ENCODE results near the gene PRLR. TPM values are rescaled to one million over a fixed set of nuclear protein-coding genes. Genes with fewer than 3 reads are reported as not detected.

Gene PRLR
- total RNA-seq, 3 donors from 2014 or later (not counting 1 experiment from before 2014, with no cell fraction given), result 0.05 to 0.16 (median 0.09) TPM

DNA sequence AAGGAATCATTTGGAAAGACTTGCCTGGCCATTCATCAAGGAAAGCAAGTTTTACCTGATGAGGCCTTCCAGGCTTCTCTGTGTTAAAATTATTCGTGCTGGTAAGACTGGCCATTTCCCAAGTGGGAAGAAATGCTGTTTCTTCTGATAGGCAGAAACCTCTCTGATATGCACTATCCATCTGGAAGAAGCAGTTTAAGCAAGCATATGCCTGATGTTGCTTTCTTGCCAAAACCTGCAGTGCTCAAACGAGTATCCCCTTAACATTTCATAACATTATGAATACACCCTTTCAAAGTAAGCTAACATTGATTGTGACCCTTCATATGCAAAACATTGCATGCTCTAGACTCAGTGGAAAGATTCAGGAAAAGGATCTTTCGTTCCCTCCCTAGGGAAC, 36.0 kb upstream of the PRLR start:
- DNase-seq (no peak), ATAC-seq (no peak)
- Mint-ChIP-seq H3K27ac (no peak overlapping the region), H3K9me3 (peaks cover 3 to 5% of the 10 kb centered on the region in 2 donors), H3K27me3 (ENCODE audit: low read depth in 2 of 2) (no peaks in the 10 kb centered on the region), H3K4me1 (no peaks in the 10 kb centered on the region), H3K36me3 (no peaks in the 10 kb centered on the region), H3K4me3 (no peak overlapping the region)
- H3K4me3 ChIP-seq (ENCODE audit: low read length), result no peak overlapping the region
- no peaks in the 10 kb centered on the region for H3K4me1 ChIP-seq (ENCODE audit: control insufficient read depth, insufficient read depth, low read length)
- TF ChIP-seq CTCF (IDR thresholded peaks at IDR 0.05), result no peak
- no peaks in the 10 kb centered on the region for H3K36me3 ChIP-seq (ENCODE audit: control insufficient read depth, insufficient read depth, low read length)
- no peaks in the 10 kb centered on the region for H3K27me3 ChIP-seq (ENCODE audit: control insufficient read depth, insufficient read depth, low read length)
- no peaks in the 10 kb centered on the region for H3K9me3 ChIP-seq (ENCODE audit: control insufficient read depth, insufficient read depth, low read length)
- 54% methylated on average over 2 of the region's 3 CpGs for WGBS (ENCODE audit: insufficient coverage)
- H3K27ac ChIP-seq (ENCODE audit: low read length), result no peak overlapping the region
- intact Hi-C loops (cut with micrococcal nuclease), result no loop called here

- peaks cover 7 to 9% of the 10 kb centered on the region in 2 donors for H3K9me3 Mint-ChIP-seq
- WGBS (ENCODE audit: insufficient coverage), result no CpG with 5 or more reads among the region's 2 CpGs
- no peak overlapping the region for H3K4me3 Mint-ChIP-seq
- H3K27ac ChIP-seq (ENCODE audit: low read length), result no peak overlapping the region
- no peak for ATAC-seq
- H3K4me1 ChIP-seq (ENCODE audit: control insufficient read depth, insufficient read depth, low read length), result no peaks in the 10 kb centered on the region
- H3K27me3 Mint-ChIP-seq (ENCODE audit: low read depth in 2 of 2), result no peaks in the 10 kb centered on the region
- no peak for TF ChIP-seq CTCF (IDR thresholded peaks at IDR 0.05)
- no peaks in the 10 kb centered on the region for H3K9me3 ChIP-seq (ENCODE audit: control insufficient read depth, insufficient read depth, low read length)
- no peak overlapping the region for H3K4me3 ChIP-seq (ENCODE audit: low read length)
- DNase-seq, result no peak
- no peak overlapping the region for H3K27ac Mint-ChIP-seq
- no peaks in the 10 kb centered on the region for H3K4me1 Mint-ChIP-seq
- H3K36me3 ChIP-seq (ENCODE audit: control insufficient read depth, insufficient read depth, low read length), result no peaks in the 10 kb centered on the region
- no peaks in the 10 kb centered on the region for H3K27me3 ChIP-seq (ENCODE audit: control insufficient read depth, insufficient read depth, low read length)
- intact Hi-C loops (cut with micrococcal nuclease), result no loop called here
- H3K36me3 Mint-ChIP-seq, result no peaks in the 10 kb centered on the region
Observed at GRCh38 chr5:35264509-35264908, 34.2 kb upstream of the PRLR start.

- WGBS (ENCODE audit: insufficient coverage), result 73% methylated on average over 2 of the region's 2 CpGs
- no peak overlapping the region for H3K4me3 ChIP-seq (ENCODE audit: low read length)
- no peak overlapping the region for H3K27ac ChIP-seq (ENCODE audit: low read length)
- no peaks in the 10 kb centered on the region for H3K4me1 ChIP-seq (ENCODE audit: control insufficient read depth, insufficient read depth, low read length)
- intact Hi-C loops (cut with micrococcal nuclease), result no loop called here
- Mint-ChIP-seq H3K36me3 (no peaks in the 10 kb centered on the region), H3K4me1 (no peaks in the 10 kb centered on the region), H3K27ac (no peak overlapping the region), H3K4me3 (no peak overlapping the region), H3K9me3 (peaks cover 4 to 11% of the 10 kb centered on the region in 2 donors), H3K27me3 (ENCODE audit: low read depth in 2 of 2) (no peaks in the 10 kb centered on the region)
- no peaks in the 10 kb centered on the region for H3K27me3 ChIP-seq (ENCODE audit: control insufficient read depth, insufficient read depth, low read length)
- H3K9me3 ChIP-seq (ENCODE audit: control insufficient read depth, insufficient read depth, low read length), result no peaks in the 10 kb centered on the region
- TF ChIP-seq CTCF (IDR thresholded peaks at IDR 0.05), result no peak
- H3K36me3 ChIP-seq (ENCODE audit: control insufficient read depth, insufficient read depth, low read length), result no peaks in the 10 kb centered on the region
- ATAC-seq (no peak), DNase-seq (no peak)
Observed at GRCh38 chr5:35263266-35263877, 33.1 kb upstream of the PRLR start.

DNA sequence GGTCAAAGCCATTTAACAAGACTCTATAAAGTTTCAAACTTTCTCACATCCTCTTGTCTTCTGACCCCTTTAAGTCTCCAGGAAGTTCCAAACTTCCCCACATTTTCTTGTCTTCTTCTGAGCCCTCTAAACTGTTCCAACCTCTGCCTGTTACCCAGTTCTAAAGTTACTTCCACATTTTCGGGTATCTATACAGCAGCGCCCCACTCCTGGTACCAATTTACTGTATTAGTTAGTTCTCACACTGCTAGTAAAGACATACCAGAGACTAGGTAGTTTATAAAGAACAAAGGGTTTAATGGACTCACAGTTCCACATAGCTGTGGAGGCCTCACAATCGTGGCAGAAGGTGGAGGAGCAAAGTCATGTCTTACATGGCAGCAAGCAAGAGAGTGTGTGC, 23.3 kb upstream of the PRLR start:
- Mint-ChIP-seq H3K36me3 (no peaks in the 10 kb centered on the region), H3K9me3 (peaks cover 6 to 14% of the 10 kb centered on the region in 2 donors), H3K27ac (no peak overlapping the region), H3K4me1 (no peaks in the 10 kb centered on the region), H3K4me3 (no peak overlapping the region), H3K27me3 (ENCODE audit: low read depth in 2 of 2) (no peaks in the 10 kb centered on the region)
- WGBS (ENCODE audit: insufficient coverage), result 77% methylated on average over 2 of the region's 3 CpGs
- peaks cover 12% of the 10 kb centered on the region for H3K9me3 ChIP-seq (ENCODE audit: control insufficient read depth, insufficient read depth, low read length)
- ATAC-seq (no peak), DNase-seq (no peak)
- no peaks in the 10 kb centered on the region for H3K27me3 ChIP-seq (ENCODE audit: control insufficient read depth, insufficient read depth, low read length)
- no peaks in the 10 kb centered on the region for H3K4me1 ChIP-seq (ENCODE audit: control insufficient read depth, insufficient read depth, low read length)
- intact Hi-C loops (cut with micrococcal nuclease), result no loop called here
- no peak overlapping the region for H3K4me3 ChIP-seq (ENCODE audit: low read length)
- no peak for TF ChIP-seq CTCF (IDR thresholded peaks at IDR 0.05)
- H3K36me3 ChIP-seq (ENCODE audit: control insufficient read depth, insufficient read depth, low read length), result no peaks in the 10 kb centered on the region
- no peak overlapping the region for H3K27ac ChIP-seq (ENCODE audit: low read length)

All from natural killer cell (primary cell).